ENCODE results near the gene CUL5. TPM values are rescaled to one million over a fixed set of nuclear protein-coding genes. Genes with fewer than 3 reads are reported as not detected.

CUL5 gene
- total RNA-seq, 4 donors from 2014 or later: 23.8 to 33.6 (median 27.7) TPM

- Histone ChIP-seq H3K4me3 (no peak overlapping the region), H3K9me3 (no peaks in the 10 kb centered on the region), H3K36me3 (peaks cover 0 to 26% (median 3%) of the 10 kb centered on the region in 4 donors), H3K27me3 (no peaks in the 10 kb centered on the region), H3K4me1 (peaks cover 0 to 11% (median 0%) of the 10 kb centered on the region in 4 donors), H3K27ac (no peak overlapping the region)
- intact Hi-C loops (cut with DNase I; ENCODE audit: low total_unique reads): no loop called here
- no peak for DNase-seq
- no peak for TF ChIP-seq CTCF (IDR thresholded peaks at IDR 0.05)
- TF ChIP-seq POLR2A (IDR thresholded peaks at IDR 0.05): no peak
- TF ChIP-seq POLR2AphosphoS5 (IDR thresholded peaks at IDR 0.05): no peak
- no peak for TF ChIP-seq EP300 (IDR thresholded peaks at IDR 0.05; ENCODE audit: low read depth)
- in situ Hi-C loops (cut with MboI; ENCODE audit: low pct_ligation_motif_present in 1 of 4, low pct_unique_long_range_greater_than_20kb in 1 of 4, low sequenced_read_pairs in 3 of 4): no loop called here
Observed at GRCh38 chr11:108069947-108070346, 61.2 kb downstream of the CUL5 start.

GRCh38 chr11:108084811-108085210, 76.1 kb downstream of the CUL5 start:
- in situ Hi-C loops (cut with MboI; ENCODE audit: low pct_ligation_motif_present in 1 of 4, low pct_unique_long_range_greater_than_20kb in 1 of 4, low sequenced_read_pairs in 3 of 4) (no loop called here), intact Hi-C loops (cut with DNase I; ENCODE audit: low total_unique reads) (no loop called here)
- H3K9me3 ChIP-seq: no peaks in the 10 kb centered on the region
- H3K27ac ChIP-seq: no peak overlapping the region
- WGBS, 2 donors (ENCODE audit: low coverage in 1 of 2): 76% methylated on average over 1 of the region's 1 CpG; no CpG with 5 or more reads in 1 of the 2 donors
- no peaks in the 10 kb centered on the region for H3K4me1 ChIP-seq
- no peak overlapping the region for H3K4me3 ChIP-seq
- H3K36me3 ChIP-seq: peaks cover 0 to 12% (median 6%) of the 10 kb centered on the region in 4 donors
- DNase-seq: no peak
- no peaks in the 10 kb centered on the region for H3K27me3 ChIP-seq
- no peak for TF ChIP-seq CTCF (IDR thresholded peaks at IDR 0.05)
- no peak for TF ChIP-seq POLR2A (IDR thresholded peaks at IDR 0.05)
- TF ChIP-seq EP300 (IDR thresholded peaks at IDR 0.05; ENCODE audit: low read depth): no peak
- TF ChIP-seq POLR2AphosphoS5 (IDR thresholded peaks at IDR 0.05): no peak

- TF ChIP-seq EP300 (IDR thresholded peaks at IDR 0.05; ENCODE audit: low read depth) (no peak), POLR2A (IDR thresholded peaks at IDR 0.05) (no peak), POLR2AphosphoS5 (IDR thresholded peaks at IDR 0.05) (no peak), CTCF (IDR thresholded peaks at IDR 0.05) (no peak)
- no peak overlapping the region for H3K27ac ChIP-seq
- H3K27me3 ChIP-seq: no peaks in the 10 kb centered on the region
- intact Hi-C loops (cut with DNase I; ENCODE audit: low total_unique reads): no loop called here
- no peaks in the 10 kb centered on the region for H3K4me1 ChIP-seq
- DNase-seq: no peak
- no peak overlapping the region for H3K4me3 ChIP-seq
- H3K9me3 ChIP-seq: no peaks in the 10 kb centered on the region
- peaks cover 0 to 12% (median 3%) of the 10 kb centered on the region in 4 donors for H3K36me3 ChIP-seq
- in situ Hi-C loops (cut with MboI; ENCODE audit: low pct_ligation_motif_present in 1 of 4, low pct_unique_long_range_greater_than_20kb in 1 of 4, low sequenced_read_pairs in 3 of 4): no loop called here
- WGBS, 2 donors (ENCODE audit: low coverage in 1 of 2): 95 to 96% methylated on average over 2 of the region's 2 CpGs
Observed at GRCh38 chr11:108085672-108086071, 77.0 kb downstream of the CUL5 start.

- Histone ChIP-seq H3K27ac (no peak overlapping the region), H3K36me3 (peaks cover 0 to 26% (median 10%) of the 10 kb centered on the region in 4 donors), H3K4me1 (peaks cover 0 to 3% (median 0%) of the 10 kb centered on the region in 4 donors), H3K27me3 (no peaks in the 10 kb centered on the region), H3K4me3 (no peak overlapping the region), H3K9me3 (no peaks in the 10 kb centered on the region)
- intact Hi-C loops (cut with DNase I; ENCODE audit: low total_unique reads) (no loop called here), in situ Hi-C loops (cut with MboI; ENCODE audit: low pct_ligation_motif_present in 1 of 4, low pct_unique_long_range_greater_than_20kb in 1 of 4, low sequenced_read_pairs in 3 of 4) (no loop called here)
- WGBS, 2 donors (ENCODE audit: low coverage in 1 of 2): 48 to 50% methylated on average over 2 of the region's 2 CpGs
- no peak for DNase-seq
- TF ChIP-seq CTCF (IDR thresholded peaks at IDR 0.05) (no peak), POLR2A (IDR thresholded peaks at IDR 0.05) (no peak), EP300 (IDR thresholded peaks at IDR 0.05; ENCODE audit: low read depth) (no peak), POLR2AphosphoS5 (IDR thresholded peaks at IDR 0.05) (no peak)
Observed at GRCh38 chr11:108092134-108092533, 83.4 kb downstream of the CUL5 start.
